ENCODE data around the gene MYO7A.

Gene MYO7A

DNA sequence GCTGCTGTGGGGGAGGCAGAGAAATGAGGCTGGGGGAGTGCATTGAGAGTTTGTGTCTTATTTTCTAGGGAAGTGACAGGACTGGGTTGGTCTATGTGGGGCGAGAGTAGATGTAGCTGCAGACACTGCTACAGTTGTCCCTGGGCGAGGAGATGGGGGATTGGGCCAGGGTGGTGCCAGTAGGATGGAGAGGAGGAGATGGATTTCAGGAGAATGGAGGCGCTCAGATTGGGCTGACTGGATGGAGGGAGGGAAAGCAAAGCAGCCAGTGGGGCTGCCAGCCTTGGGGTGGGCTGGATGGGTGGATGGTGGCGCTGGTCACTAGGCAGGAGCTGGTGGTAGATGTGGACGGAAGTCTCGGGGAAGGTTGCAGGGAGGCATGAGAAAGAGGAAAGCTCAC, 16.1 kb upstream of the MYO7A start:
- no peak for DNase-seq (ENCODE audit: low read depth in 2 of 2)

DNA sequence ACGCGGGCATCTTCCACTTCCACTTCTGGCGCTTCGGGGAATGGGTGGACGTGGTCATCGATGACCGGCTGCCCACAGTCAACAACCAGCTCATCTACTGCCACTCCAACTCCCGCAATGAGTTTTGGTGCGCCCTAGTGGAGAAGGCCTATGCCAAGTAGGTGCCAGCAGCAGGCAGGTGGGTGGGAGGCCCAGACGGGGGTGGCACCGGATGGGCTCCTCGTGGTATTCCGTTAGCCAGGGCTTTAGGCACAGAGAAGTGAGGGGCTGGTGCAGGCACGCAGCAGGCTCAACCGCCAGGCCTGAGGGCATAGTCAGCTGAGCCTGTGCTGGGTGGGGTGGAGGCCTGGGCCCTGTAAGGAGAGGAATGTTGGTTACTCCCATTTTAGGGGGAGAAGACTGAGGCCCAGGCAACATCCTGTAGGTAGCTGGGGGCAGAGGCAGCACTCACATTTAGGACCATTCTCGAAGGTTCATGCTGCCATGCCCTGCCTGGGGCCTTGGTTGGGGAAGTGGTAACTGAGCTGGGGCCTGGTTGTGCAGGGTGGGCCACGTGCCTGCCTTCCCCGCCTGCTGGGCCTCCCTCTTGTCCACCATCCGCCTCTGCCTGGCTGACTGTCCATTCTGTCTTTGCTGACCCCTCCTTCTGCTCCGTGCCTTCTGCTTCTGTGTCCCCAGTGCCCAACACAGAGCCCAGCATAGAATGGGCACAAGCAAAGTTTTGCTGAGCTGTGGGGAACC, 15.2 kb upstream of the MYO7A start:
- DNase-seq (ENCODE audit: low read depth in 2 of 2): no peak

DNA sequence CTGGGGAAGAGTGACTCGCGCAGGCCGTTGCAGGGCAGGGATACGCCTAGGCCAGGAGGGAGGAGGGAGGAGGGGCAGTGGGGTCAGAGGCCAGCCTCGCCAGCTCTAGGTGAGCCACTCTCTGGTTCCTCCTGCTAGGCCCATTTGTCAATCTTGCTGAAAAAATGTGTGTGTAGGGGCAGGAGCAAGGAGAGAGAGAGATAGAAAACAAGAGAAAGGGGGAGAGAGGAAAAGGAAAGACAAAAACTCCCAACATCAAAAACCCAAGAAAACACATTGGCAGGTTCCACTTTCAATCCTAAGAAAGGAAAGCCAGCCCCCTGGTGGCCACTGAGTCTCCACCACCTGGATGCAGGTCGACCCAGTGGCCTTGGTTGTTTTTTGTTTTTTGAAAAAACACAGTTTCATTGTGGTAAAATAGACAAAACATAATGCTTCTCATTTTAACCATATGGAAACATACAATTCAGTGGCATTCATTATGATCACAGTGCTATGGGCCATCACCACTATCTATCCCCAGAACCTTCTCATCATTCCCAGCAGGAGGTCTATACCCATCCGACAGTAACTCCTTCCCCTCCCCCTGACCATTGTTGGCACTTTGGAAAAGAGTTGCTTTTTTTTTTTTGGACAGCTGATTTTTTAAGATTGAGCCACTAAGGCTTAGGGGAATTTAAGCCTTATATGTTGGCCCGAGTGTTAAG, 14.5 kb upstream of the MYO7A start:
- DNase-seq (ENCODE audit: low read depth in 2 of 2): no peak

DNA sequence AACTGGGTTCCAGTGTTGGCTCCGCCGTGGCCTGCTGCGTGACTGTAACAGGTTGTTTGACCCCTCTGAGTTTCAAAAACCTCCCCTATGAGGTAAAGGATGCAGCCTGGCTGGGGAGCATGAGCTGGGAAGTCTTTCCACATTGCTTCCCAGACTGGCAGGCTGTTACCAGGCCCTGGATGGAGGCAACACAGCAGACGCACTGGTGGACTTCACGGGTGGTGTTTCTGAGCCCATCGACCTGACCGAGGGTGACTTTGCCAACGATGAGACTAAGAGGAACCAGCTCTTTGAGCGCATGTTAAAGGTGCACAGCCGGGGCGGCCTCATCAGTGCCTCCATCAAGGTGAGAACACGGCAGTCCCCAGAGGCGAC, 14.0 kb upstream of the MYO7A start:
- no peak for DNase-seq (ENCODE audit: low read depth in 2 of 2)

DNA sequence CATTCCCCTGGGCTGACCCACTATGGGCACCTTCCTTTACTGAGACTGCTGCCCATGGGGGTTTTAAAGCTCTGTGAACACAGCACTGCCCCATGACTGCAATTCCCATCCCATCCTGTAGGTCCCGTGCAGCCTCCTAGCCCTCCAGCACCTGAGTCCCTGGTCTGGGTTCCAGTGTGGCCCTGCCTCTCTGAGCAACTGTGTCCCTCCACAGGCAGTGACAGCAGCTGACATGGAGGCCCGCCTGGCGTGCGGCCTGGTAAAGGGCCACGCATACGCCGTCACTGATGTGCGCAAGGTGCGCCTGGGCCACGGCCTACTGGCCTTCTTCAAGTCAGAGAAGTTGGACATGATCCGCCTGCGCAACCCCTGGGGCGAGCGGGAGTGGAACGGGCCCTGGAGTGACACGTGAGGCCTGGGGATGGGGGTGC, 12.8 kb upstream of the MYO7A start:
- no peak for DNase-seq (ENCODE audit: low read depth in 2 of 2)

DNA sequence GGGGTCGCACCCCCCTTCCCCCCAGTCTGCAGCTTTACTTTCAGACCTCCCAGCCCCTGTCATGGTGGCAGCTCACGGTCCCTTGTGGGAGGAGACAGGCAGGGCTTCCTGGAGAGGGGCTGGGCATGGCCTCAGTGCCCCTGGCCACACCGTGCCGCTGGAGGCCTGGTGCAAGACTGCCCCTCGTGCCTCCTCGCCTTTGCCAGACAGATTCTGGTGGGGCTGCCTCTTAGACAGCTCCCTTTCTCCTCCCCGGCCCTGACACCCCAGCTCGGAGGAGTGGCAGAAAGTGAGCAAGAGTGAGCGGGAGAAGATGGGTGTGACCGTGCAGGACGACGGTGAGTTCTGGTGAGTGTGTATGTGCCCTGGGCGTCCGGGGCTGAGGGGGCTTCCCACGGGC, 12.1 kb upstream of the MYO7A start:
- no peak for DNase-seq (ENCODE audit: low read depth in 2 of 2)

DNA sequence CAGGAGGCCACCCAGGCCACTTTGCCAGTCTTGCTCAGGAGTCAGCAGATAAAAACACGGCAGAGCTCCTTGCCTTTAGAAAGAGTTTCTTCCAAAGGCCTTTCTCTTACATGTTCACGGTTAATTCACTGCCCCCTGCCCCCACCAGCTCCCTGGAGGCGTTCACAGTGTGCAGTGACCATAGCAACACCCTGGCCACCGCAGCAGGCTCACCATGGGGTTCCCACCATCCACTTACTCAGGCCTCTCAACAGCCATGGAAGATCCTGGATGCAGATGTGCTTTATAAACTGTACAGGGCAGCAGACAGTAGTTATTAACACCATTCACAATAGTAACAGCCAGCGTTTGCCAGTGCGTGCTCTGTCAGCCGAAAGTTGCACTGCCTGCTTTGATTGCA, 10.6 kb upstream of the MYO7A start:
- no peak for DNase-seq (ENCODE audit: low read depth in 2 of 2)

DNA sequence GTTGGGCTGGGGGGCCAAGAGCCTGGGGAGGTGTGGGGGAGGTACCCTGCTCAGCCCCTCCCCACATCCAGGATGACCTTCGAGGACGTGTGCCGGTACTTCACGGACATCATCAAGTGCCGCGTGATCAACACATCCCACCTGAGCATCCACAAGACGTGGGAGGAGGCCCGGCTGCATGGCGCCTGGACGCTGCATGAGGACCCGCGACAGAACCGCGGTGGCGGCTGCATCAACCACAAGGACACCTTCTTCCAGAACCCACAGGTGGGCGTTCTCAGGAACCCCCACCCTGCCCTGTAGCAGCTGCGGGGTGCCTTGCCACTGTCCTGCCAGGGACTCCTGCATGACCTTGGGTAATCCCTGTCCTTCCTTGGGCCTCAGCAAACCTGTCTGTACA, 10.0 kb upstream of the MYO7A start:
- DNase-seq (ENCODE audit: low read depth in 2 of 2): no peak

DNA sequence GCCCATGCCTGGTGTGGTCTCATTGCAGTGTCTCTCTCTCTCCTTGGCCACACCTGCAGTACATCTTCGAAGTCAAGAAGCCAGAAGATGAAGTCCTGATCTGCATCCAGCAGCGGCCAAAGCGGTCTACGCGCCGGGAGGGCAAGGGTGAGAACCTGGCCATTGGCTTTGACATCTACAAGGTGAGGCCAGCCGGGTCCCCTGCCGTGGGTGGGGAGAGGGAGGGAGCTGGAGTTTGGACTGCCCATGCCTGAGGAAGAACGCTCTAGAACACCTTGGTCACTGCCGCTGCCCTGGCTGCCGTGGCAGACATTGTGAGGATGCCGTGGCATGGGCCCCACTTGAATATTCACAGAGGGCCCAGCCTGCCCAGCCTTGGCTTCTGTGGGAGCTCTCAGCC, 9.1 kb upstream of the MYO7A start:
- DNase-seq (ENCODE audit: low read depth in 2 of 2): no peak

DNA sequence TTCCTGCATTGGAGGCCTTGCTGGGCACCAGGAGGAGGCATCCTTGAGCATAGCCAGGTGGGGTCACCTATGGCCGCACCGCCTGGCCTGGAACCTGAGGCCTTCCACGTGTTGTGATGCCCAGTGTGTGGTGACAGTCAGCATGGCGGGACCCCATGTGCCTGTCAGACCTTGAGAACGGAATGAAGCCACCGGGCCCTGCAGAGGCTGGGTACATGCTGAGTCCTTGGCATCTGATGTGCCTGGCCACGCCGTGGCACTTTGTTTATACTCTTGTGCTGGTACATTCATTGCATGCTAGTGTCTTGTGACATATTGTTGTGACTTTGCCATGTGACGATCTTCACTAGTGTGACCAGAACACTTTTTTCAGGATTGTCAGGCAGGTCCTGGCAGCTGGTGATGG, 8.5 kb upstream of the MYO7A start:
- DNase-seq (ENCODE audit: low read depth in 2 of 2): no peak

DNA sequence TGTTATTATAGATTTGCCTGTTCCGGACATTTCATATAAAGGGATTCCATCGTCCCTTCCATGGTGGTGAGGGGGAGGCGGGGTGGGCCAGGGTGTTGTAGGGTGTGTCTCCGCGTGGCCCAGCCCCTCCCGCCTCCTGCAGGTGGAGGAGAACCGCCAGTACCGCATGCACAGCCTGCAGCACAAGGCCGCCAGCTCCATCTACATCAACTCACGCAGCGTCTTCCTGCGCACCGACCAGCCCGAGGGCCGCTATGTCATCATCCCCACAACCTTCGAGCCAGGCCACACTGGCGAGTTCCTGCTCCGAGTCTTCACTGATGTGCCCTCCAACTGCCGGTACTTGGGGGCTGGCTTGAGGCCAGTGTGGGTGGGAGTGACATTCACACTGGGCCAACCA, 7.5 kb upstream of the MYO7A start:
- no peak for DNase-seq (ENCODE audit: low read depth in 2 of 2)

DNA sequence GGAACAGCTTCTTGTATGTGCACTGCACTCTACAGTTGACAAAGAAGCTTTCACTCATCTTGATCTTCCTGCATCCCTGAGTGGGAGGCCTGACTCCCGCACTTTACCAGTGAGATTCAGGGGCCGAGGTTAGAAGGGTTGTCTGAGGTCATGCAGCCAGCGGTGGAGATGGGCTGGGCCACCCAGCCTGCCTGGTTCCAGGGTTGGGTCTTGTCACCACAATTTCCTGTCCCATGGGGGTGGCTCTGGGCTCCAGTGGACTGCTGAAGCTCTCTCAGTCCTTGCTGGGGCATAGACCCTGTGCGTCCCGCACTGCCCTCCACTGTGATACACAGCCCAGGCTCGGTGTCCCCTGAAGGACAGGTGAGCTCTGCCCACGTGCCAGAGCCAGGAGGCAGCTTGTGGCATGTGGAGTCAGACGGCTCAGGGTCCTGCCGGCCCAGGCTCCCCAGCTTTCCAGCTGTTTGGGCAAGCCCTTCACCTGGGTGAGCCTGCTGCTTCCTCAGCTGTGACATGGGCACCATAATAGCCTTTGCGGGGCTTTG, 6.9 kb upstream of the MYO7A start:
- DNase-seq (ENCODE audit: low read depth in 2 of 2): no peak

DNA sequence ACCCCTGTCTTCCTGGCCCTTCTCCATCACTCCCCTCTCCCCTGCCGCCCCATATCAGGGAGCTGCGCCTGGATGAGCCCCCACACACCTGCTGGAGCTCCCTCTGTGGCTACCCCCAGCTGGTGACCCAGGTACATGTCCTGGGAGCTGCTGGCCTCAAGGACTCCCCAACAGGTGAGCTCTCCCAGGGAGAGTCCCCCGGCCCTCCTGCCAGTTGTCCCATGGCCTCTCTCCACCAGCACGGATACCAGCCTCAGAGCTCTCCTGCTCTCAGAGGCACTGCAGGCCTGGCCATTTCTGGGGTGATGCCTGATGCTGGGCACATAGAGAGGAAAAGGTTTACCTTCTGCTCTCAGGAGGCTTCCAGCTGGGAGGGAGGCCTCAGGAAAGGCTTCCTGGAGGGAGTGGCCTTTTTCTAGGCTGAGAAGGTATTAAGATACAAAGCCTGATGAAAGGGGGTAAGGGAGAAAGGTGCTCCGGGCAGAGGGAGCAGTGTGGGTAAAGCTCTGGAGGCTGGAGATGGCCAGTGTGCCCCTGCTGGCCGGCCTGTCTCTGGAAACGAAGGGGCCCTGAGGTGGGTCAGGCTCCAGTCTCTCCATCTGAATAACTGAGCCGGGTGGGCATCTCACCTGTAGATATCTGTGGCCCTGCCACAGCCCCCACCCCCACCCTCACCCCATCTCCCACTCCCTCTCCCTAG, 6.0 kb upstream of the MYO7A start:
- DNase-seq (ENCODE audit: low read depth in 2 of 2): no peak

DNA sequence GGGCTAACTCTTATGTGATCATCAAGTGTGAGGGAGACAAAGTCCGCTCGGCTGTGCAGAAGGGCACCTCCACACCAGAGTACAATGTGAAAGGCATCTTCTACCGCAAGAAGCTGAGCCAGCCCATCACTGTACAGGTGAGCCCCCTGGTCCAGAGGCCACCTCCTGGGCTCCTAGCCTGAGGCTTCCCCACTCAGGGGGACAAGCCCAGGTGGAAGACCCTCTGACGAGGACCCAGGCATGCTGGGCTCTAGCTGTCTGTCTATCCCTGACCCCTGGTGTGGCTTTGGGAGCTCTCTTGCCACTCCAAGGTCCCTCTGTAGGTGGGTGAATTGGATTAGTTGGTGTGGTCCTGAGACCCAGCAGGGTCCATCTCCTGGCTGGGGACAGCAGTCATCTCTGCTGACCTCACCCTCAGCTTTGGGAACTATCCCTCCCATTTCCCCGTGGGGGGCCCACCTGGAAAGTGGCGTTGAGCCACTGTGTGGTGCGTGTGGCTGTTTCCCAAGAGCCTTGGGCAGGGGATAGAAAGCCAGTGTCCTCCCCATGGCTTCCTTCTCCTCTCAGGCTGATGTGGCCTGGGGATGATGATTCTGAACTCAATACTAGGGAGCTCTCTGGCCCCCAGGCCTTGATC, 5.4 kb upstream of the MYO7A start:
- no peak for DNase-seq (ENCODE audit: low read depth in 2 of 2)

DNA sequence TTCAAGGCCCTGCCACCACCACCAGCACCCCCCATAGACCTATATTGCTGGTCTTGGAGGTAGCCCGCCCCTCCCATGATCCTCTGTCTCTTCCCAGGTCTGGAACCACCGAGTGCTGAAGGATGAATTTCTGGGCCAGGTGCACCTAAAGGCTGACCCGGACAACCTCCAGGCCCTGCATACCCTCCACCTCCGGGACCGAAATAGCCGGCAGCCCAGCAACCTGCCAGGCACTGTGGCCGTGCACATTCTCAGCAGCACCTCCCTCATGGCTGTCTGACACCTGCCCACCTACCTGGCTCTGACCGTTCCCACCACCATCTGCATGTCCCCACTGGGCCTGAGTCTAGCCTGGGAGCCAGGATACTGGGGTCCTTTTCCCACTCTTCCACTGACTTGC, 4.5 kb upstream of the MYO7A start:
- DNase-seq (ENCODE audit: low read depth in 2 of 2): no peak

DNA sequence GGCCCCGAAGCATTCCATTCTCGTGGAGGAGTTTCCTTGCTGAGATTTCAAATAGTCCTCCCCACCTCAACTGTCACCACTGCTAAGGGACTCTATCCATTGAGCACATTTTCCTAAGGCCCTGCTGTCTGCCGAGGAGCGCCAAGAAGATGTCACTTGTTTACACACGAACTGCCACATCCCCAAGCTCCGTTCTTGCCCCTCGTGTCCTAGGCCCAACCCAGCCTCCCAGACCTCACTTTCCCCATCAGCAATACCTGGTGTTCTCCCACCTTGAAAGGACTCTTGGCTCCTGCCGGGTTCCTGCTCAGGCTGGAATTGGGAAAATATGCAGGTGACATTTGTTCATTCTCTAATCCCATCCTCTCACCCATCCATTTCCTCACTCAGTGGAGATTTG, 4.0 kb upstream of the MYO7A start:
- DNase-seq (ENCODE audit: low read depth in 2 of 2): no peak

DNA sequence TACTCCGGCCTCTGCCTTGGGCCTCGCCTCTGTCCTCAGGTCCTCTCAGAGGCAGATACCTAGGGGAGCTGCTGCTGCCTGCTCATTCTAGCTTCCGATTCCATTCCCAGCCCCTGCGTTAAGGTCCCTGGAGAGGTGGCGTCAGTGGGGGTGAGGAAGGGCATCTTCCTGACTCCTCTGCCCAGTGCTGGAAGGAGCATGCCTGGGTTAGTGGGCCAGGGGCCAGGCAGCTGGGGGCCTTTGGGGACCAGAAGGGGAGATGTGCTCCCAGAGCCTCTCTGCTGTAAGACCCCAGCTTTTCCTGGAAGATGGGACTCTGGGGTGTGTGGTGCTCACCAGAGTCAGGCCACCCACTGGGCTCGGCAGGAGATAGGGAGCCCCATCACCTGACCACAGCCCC, 3.6 kb upstream of the MYO7A start:
- DNase-seq (ENCODE audit: low read depth in 2 of 2): no peak

DNA sequence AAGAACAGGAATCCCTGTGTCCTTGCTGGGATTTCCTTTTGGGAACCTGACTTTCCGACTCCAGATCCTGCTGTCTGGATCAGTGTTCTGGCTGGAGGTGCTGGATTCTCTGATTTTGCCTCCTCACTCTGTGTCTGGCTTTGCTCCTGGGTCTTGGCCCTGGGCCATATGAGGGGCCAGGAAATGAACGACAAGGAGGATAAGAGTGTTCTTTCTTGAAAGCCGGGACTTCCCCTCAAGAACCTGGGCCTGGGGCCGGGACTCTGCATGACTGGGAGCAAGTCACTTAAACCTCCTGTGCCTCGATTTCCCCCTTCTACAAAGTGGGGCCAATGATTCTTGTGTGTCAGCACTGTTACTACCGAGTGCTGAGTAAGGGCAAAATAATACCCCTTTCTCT, 2.9 kb upstream of the MYO7A start:
- DNase-seq (ENCODE audit: low read depth in 2 of 2): no peak

DNA sequence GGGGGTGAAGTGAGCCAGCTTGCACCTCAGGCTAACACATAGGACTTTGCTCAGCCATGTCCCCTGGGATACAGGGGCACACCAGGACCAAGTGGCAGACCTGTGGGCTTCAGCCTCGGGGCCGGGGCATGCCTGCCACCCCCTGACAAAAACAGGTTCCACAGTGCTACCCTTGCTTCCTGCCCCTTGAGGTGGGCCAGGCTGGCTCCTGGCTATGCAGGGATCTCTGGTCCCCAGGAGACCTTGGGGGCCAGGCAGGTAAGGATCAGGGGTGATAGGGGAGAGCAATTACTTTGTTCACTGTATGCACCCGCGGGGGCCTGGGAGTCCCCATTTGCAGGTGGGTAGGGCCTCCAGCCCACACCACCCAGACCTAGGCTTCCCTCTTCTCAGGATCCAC, 2.4 kb upstream of the MYO7A start:
- DNase-seq (ENCODE audit: low read depth in 2 of 2): no peak

DNA sequence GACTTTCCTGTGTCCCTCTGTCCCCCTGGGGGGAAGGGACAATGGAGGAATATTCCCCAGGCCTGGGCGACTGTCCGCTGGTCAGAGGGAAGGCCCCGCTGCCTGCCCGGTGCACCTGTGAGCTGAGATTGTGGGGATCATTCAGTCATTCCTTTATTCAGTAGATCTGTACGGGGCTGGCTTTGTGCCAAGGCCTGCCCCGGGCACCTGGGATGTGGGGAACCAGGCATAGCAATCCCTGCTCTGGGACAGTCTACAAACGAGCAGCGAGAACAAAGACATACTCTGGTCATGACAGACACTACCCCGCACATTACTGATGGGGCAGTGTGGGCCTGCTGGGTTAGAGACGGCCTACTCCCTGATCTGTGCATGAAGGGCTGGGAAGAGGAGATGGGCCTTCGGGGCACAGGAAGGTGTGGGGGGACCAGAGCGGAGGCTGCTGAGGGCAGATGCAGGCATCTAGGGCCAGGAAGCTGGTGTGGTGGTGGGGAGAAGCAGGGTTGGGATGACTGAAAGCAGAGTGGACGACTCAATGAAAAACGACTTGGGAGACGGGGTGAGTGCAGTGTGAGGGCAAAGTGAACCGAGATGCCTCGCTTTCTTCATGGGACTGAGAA, 1.8 kb upstream of the MYO7A start:
- DNase-seq (ENCODE audit: low read depth in 2 of 2): no peak

DNA sequence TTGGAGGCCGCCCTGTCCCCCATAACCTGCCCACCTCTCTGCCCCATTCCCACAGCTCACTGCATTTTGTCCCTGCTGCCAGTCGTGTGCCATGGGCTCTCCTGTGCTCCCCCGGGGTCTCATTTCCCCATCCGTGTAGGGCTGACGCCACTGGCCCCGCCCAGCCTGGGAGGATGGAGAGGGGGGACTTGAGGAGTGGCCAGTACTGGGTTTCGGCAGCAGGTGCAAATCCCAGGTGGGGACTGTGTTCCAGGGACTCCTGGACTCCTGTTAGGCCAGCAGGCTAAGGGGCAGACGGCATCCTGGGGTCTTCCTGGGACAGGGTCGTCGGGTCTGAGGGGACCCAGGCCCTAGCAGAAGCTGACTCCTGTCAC, 1.2 kb upstream of the MYO7A start:
- DNase-seq (ENCODE audit: low read depth in 2 of 2): no peak
